ENCODE results near the gene ST7L.
A peak's percentile ranks its signal among the peaks of the same experiment; 100 is the strongest.

The ST7L gene

GRCh38 chr1:112619518-112620376 is 806 bp upstream of the ST7L start, which contains the start of gene CAPZA1:
Gene CAPZA1 (plus strand): TSS chr1:112619832. CDS start chr1:112619845, 13 bp downstream.
- DNase-seq (ENCODE audit: insufficient read length, low spot score) (peak; percentile 83), FAIRE-seq (no peak)

- no peak for FAIRE-seq
Observed at GRCh38 chr1:112618114-112618720, 724 bp downstream of the ST7L start.

GRCh38 chr1:112614460-112615065 is 4.4 kb downstream of the ST7L start:
- FAIRE-seq (no peak), DNase-seq (ENCODE audit: insufficient read length, low spot score) (no peak)

More at GRCh38 chr1:112618114-112618720, 724 bp downstream of the ST7L start:
- no peak for DNase-seq (ENCODE audit: insufficient read length, low spot score)

- FAIRE-seq (no peak), DNase-seq (ENCODE audit: insufficient read length, low spot score) (no peak)
Observed at GRCh38 chr1:112605633-112606327, 13.2 kb downstream of the ST7L start.

- FAIRE-seq, result no peak
- DNase-seq (ENCODE audit: insufficient read length, low spot score), result no peak
Observed at GRCh38 chr1:112603541-112603940, 15.4 kb downstream of the ST7L start.

- no peak for DNase-seq (ENCODE audit: insufficient read length, low spot score)
- FAIRE-seq, result no peak
Observed at GRCh38 chr1:112603012-112603411, 15.9 kb downstream of the ST7L start.

- FAIRE-seq (no peak), DNase-seq (ENCODE audit: insufficient read length, low spot score) (no peak)
Observed at GRCh38 chr1:112599477-112599876, 19.5 kb downstream of the ST7L start.

GRCh38 chr1:112594208-112594876 is 24.6 kb downstream of the ST7L start:
- DNase-seq (ENCODE audit: insufficient read length, low spot score) (no peak), FAIRE-seq (no peak)

- FAIRE-seq, result no peak
- no peak for DNase-seq (ENCODE audit: insufficient read length, low spot score)
Observed at GRCh38 chr1:112589766-112590165, 29.2 kb downstream of the ST7L start.

GRCh38 chr1:112583366-112583765 is 35.6 kb downstream of the ST7L start:
- DNase-seq (ENCODE audit: insufficient read length, low spot score) (no peak), FAIRE-seq (no peak)

- FAIRE-seq (no peak), DNase-seq (ENCODE audit: insufficient read length, low spot score) (no peak)
Observed at GRCh38 chr1:112581586-112582192, 37.3 kb downstream of the ST7L start.

GRCh38 chr1:112579801-112580510 is 39.0 kb downstream of the ST7L start:
- no peak for FAIRE-seq
- DNase-seq (ENCODE audit: insufficient read length, low spot score), result no peak

- DNase-seq (ENCODE audit: insufficient read length, low spot score) (no peak), FAIRE-seq (no peak)
Observed at GRCh38 chr1:112576240-112576639, 42.7 kb downstream of the ST7L start.

- peak; percentile 48 for DNase-seq (ENCODE audit: insufficient read length, low spot score)
- peak; percentile 84 for FAIRE-seq
Observed at GRCh38 chr1:112575154-112575804, 43.7 kb downstream of the ST7L start.

GRCh38 chr1:112565800-112566199 is 53.1 kb downstream of the ST7L start:
- FAIRE-seq, result no peak
- no peak for DNase-seq (ENCODE audit: insufficient read length, low spot score)

GRCh38 chr1:112564081-112564480 is 54.9 kb downstream of the ST7L start:
- FAIRE-seq (no peak), DNase-seq (ENCODE audit: insufficient read length, low spot score) (no peak)

GRCh38 chr1:112563341-112563740 is 55.6 kb downstream of the ST7L start:
- no peak for FAIRE-seq
- no peak for DNase-seq (ENCODE audit: insufficient read length, low spot score)

- FAIRE-seq (no peak), DNase-seq (ENCODE audit: insufficient read length, low spot score) (no peak)
Observed at GRCh38 chr1:112558634-112559033, 60.3 kb downstream of the ST7L start.

GRCh38 chr1:112557385-112557784 is 61.6 kb downstream of the ST7L start:
- no peak for FAIRE-seq
- DNase-seq (ENCODE audit: insufficient read length, low spot score), result no peak
